GM19372 (cell line): Measurements from ENCODE around the gene ASIC2.

Experiments used
- ATAC-seq: cut with Tn5 transposase; IDR thresholded peaks from one replicate; pipeline ENCODE4 v1.9.1; 2021; ENCODE audit warnings: mild to moderate bottlenecking, low read depth, moderate library complexity; ENCODE audit not compliant: unreplicated experiment

Gene ASIC2

GRCh38 chr17:33039874-33040273, 253.2 kb downstream of the ASIC2 start:
- ATAC-seq: no peak

DNA sequence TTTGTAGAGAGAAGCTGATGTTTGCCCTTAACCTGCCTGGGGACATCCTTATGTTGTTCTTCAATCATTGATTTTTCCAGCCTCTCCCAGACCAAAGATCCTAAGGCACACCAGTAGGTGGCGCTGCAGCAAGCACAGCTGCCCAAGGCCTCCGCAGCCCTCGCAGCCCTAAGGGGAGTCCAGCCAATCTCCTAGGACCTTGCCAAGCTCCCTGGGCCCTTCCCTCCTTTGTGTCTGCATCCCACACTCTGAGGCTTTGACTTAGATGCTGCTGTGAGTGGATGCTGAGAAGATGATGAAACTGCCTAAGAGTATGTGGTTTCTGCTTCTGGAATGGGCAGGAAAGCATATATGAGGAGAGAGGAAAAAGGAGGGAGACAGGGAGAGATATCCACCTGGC, 254.4 kb downstream of the ASIC2 start:
- no peak for ATAC-seq

GRCh38 chr17:33033176-33033575, 259.9 kb downstream of the ASIC2 start:
- no peak for ATAC-seq

DNA sequence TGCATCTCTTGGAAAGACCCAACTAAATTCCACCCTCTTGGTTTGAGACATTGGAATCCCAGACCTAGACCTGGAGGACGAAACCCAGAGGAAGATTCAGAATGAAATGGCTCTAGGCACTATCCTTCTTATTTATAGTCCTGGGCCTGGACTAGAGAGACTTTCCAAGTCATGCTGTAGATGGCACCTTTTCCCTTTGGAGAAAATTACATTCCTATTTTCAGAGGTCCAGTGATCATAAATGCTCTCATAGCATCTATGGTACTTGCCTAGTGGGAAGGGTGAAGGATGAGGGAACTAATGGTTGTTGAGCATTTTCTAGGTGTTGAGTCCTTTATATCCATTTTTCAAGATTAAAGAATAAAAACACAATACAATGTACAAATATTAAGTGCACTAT, 264.3 kb downstream of the ASIC2 start:
- ATAC-seq: no peak

DNA sequence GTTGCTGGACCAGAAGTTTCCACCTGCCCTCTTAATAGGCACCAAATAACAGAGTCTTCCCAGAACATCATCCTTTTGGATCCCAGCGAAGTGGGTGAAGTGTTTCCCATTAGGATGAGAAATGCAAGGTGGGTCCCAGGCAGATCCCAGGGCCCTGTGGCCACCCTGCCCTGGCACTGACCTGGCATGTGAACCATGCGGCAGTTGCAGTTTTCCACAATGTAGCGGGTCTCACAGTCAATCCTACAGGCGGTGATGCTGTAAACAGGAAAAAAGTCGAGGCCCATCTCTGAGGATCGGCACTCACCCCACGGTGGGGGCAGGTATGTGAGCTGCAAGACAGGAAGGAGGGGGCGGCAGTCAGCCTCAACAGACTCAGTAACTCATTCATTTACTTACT, 265.0 kb downstream of the ASIC2 start:
- ATAC-seq: no peak

DNA sequence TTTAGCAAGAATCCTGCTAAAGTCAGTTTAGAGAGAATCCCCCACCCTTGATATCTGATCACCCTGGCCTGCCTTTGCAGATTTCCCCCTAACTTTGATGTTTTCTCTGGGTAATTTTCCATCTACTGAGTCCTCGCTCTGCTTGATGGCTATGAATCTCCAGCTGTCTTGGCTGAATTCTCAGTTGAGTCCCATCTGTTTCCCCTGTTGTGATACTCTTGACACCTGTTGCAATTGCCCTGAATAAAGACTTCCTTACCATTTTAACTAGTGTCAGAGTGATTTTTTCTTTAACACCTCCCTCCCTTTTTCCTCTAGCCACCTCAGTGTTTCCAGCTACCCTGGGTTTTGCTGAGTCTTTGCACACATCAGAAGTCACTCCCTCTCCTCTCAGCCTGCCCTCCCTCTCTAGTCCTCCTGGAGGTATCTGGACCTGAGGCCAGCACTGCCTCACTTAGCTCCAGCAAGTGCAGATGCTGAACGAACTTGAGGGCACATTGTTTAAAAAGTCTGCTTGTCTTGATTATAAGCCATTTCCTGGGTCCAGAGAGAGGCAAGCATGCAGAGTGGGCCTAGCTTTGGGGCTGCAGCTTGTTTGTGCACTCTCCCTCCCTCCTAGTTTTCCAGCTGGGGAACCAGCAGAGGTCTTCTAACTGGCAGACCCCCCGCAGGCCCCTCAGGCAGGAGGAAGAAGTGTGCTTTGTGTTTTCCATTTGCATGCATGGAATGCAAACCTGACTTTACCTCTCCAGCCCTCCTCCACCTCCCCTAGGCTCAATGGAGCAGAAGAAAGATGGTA, 268.2 kb downstream of the ASIC2 start:
- ATAC-seq: no peak

DNA sequence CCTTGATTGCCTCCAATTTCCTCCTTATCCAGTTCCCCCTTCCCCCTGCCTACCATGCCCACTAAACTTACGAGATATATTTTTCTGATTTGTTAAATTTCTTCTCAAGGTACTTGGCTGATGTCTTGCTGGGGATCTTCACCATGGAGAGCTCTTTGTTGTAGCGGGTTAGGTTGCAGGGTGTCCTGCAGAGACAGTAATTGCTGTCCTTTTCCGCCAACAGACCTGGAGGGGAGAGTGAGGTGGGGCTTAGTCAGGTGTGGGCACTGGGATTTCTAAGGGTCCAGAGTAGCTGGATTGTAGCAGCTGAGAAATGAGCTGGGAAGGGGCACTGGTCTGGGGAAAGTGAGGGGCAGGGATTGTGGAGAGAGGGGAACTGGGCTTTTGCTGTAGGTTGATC, 269.3 kb downstream of the ASIC2 start:
- ATAC-seq: no peak

DNA sequence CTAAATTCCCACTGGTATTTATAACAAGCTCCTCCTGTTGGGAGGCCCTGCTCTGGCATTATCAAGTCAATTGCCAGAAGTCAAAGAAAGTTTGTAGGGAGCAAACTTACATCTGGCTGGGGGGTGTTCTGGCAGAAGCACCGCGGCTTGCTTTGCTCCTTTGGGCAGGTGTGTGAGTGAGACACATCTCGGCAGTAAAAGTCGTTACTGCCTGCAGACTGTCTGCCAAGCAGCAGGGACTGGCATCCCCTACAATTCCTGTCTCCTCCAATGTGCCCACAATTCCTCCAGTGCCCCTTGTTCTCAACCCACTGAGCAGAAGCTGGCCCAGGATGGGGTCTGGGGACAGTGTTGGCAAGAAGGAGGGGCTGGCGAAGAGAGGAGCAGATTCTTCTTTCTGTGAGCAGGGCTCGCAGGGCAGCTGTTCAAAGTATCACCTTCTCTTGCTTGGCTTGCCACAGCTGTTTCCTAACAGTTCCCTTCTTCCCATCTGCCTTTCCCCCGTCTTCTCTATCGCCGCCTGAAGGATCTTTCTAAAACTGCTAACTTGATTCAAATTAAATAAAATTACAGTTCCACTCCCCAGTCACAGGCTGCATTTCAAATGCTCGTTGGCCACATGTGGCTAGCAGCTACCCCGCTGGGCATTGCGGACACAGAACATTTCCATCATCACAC, 271.2 kb downstream of the ASIC2 start:
- no peak for ATAC-seq

DNA sequence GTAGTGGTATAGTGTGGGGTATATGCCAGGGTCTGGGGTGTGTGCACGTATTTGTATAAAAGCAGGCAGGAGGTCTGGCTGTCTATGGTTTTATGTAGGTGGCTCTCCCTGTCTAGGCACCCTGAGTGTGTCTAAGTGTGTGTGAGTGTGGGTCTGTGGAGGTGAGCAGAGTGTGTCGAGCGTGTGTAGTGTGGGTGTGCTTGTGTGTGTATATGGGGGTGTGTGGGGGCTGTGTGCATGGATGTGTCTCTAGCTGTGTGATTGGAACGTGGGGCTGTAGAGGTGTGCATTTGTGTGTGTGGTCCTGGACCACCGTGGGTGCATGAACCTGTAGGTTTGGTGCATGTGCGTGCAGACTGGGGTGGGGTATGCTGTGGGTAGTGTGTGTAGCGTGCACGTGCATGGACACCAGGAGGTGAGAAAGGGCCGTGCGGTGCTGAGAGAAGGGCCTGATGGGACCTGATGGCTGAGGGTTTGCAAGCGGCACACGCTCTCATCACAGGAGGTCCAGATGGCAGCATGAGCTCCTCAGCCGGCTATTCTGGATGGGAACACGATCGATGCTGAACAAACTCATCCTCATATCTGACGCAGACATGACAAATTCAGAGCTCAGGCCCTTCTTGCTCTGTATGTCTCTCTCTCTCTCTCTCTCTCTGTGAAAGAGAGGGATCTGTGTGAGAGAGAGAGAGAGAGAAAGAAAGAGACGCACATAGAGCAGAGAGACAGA, 273.8 kb downstream of the ASIC2 start:
- ATAC-seq: no peak

DNA sequence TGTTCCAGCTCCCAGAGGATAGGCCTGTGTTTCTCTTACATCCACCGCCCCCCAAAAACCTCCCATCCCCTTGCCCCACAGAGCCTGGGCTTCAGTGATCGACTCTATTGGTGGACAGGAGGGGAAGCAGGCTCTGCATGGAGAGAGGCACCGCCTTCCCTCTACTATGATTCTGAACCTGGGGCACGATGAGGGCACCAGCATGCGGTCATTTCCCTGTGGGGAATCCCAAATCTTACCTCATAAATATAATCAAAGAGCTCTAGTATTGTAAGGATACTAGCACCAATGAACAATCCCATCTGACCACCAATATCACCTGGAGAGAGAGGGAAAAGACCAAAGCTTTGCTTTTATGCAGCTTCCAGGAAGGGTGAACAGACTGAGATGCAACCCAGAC, 275.7 kb downstream of the ASIC2 start:
- no peak for ATAC-seq

GRCh38 chr17:33016920-33017319, 276.2 kb downstream of the ASIC2 start:
- ATAC-seq: no peak

- no peak for ATAC-seq
These were observed 277.3 kb downstream of the ASIC2 start for GRCh38 chr17:33015716-33016346.

- ATAC-seq: no peak
These were observed 278.3 kb downstream of the ASIC2 start for GRCh38 chr17:33014751-33015150.

GRCh38 chr17:33013596-33014375, 279.3 kb downstream of the ASIC2 start:
- ATAC-seq: no peak

GRCh38 chr17:33012522-33013033, 280.5 kb downstream of the ASIC2 start:
- no peak for ATAC-seq

GRCh38 chr17:33009636-33010035, 283.5 kb downstream of the ASIC2 start:
- ATAC-seq: no peak

GRCh38 chr17:33007186-33007585, 285.9 kb downstream of the ASIC2 start:
- ATAC-seq: no peak

DNA sequence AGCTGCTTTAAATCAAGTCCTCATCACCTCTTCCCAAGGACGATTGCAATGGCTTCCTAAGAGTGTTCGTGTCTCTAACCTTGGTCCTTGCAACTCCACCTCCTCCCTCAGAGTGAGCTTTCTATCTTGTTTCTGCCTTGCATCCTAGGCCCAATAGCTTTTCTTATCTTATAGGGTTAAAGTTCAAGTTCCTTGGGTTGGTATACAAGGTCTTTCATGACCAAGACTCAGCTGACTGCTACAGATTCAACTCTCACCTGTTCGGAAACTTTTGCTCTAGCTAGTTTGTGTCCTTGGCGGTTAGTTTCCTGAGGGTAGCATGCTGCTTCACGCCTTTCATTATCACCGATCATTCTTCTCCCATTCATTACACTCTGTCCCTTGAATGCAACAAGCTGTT, 290.8 kb downstream of the ASIC2 start:
- ATAC-seq: no peak

DNA sequence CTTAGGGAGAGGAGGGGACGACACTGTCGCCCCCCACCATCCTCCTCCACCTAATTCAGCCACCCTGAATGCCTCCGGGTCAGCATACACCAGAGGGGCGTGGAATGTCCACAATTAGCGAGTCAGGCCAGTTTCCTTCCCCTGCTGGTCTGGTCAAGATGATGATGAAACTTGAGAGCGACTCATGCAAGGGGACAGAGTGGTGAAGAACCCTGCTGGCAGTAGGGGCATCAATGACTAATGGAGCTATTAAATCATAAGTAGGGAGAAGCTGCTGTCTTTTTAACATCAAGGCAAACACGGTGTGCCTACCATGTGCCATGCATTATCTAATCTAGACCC, 294.2 kb downstream of the ASIC2 start:
- no peak for ATAC-seq
